PC-3 (cell line): Measurements from ENCODE around the gene LIX1L. TPM values are rescaled to one million over a fixed set of nuclear protein-coding genes. Genes with fewer than 3 reads are reported as not detected.

ENCODE experiments used
- ATAC-seq: fragments of 200-7000 bp; cut with Tn5 transposase; 2 replicates; pipeline ENCODE4 v1.9.1; 2020; ENCODE audit warnings: mild to moderate bottlenecking, moderate library complexity
- BruUV-seq: library from RNA; stranded (reverse); fragments of 400-500 nt; replicated peaks from 2 replicates; lab custom pipeline; 2021; lab: Mats Ljungman, UMichigan
- CTCF ChIA-PET: fragments of 300-600 bp; sonication (Branson Sonifier 250); formaldehyde crosslinking; loops from one replicate; lab custom pipeline; 2022; ENCODE audit warnings: antibody characterized with exemption; lab: Charles Lee
- POLR2A ChIA-PET: fragments of 300-600 bp; sonication (Branson Sonifier 250); formaldehyde crosslinking; loops from one replicate; lab custom pipeline; 2022; ENCODE audit warnings: antibody characterized with exemption; ENCODE audit not compliant: unreplicated experiment; lab: Charles Lee
- DNase-seq: peaks from one replicate; pipeline ENCODE4 v3.0.0-alpha.2; 2015
- H2AFZ ChIP-seq: fragments of 300-600 bp; sonication (generic); 2 replicates; pipeline ENCODE4 v1.6.0; 2016; ENCODE audit warnings: antibody characterized with exemption, low read length
- H3F3A ChIP-seq: fragments of 300-600 bp; sonication (generic); one replicate; pipeline ENCODE4 v1.6.0; 2017; ENCODE audit warnings: antibody characterized with exemption, low read length, control low read depth, mild to moderate bottlenecking; ENCODE audit not compliant: unreplicated experiment
- H3K27ac ChIP-seq: fragments of 300-600 bp; sonication (generic); 2 replicates; pipeline ENCODE4 v1.5.1; 2016; ENCODE audit warnings: mild to moderate bottlenecking, low read length
- H3K27me3 ChIP-seq: fragments of 300-600 bp; sonication (generic); 2 replicates; pipeline ENCODE4 v1.6.1; 2016; ENCODE audit warnings: low read length, mixed read lengths
- H3K36me3 ChIP-seq: fragments of 300-600 bp; sonication (generic); 2 replicates; pipeline ENCODE4 v1.6.1; 2016; ENCODE audit warnings: low read depth, mixed run types, low read length, mixed read lengths
- H3K4me1 ChIP-seq: fragments of 300-600 bp; sonication (generic); 2 replicates; pipeline ENCODE4 v1.5.1; 2016; ENCODE audit warnings: low read length; ENCODE audit not compliant: insufficient read depth
- H3K4me2 ChIP-seq: fragments of 300-600 bp; sonication (generic); 2 replicates; pipeline ENCODE4 v1.6.0; 2016; ENCODE audit warnings: low read length
- H3K4me3 ChIP-seq: fragments of 300-600 bp; sonication (generic); 2 replicates; pipeline ENCODE4 v1.5.1; 2016; ENCODE audit warnings: mild to moderate bottlenecking, low read length, mixed read lengths
- H3K79me2 ChIP-seq: fragments of 300-600 bp; sonication (generic); 2 replicates; pipeline ENCODE4 v1.6.1; 2017; ENCODE audit warnings: low read length, mixed read lengths
- H3K9ac ChIP-seq: fragments of 300-600 bp; sonication (generic); 2 replicates; pipeline ENCODE4 v1.6.0; 2016; ENCODE audit warnings: mild to moderate bottlenecking, low read length
- H3K9me2 ChIP-seq: fragments of 300-600 bp; sonication (generic); replicated peaks from 2 replicates; pipeline ENCODE4 v1.6.1; 2016; ENCODE audit warnings: mixed run types, low read length, mixed read lengths
- H3K9me3 ChIP-seq: fragments of 300-600 bp; sonication (generic); 2 replicates; pipeline ENCODE4 v1.6.1; 2016; ENCODE audit warnings: low read length, mixed read lengths
- H4K20me1 ChIP-seq: fragments of 300-600 bp; sonication (generic); 2 replicates; pipeline ENCODE4 v1.6.1; 2016; ENCODE audit warnings: low read length, mixed read lengths
- EZH2 ChIP-seq: fragments of 300-600 bp; sonication (generic); IDR thresholded peaks from one replicate; pipeline ENCODE4 v1.6.1; 2017; ENCODE audit warnings: antibody characterized with exemption, mild to moderate bottlenecking, low read length; ENCODE audit not compliant: unreplicated experiment
- EZH2phosphoT487 ChIP-seq: fragments of 300-600 bp; sonication (generic); IDR thresholded peaks from 2 replicates; pipeline ENCODE4 v1.6.1; 2018; ENCODE audit warnings: mild to moderate bottlenecking, antibody characterized with exemption, low read length, borderline replicate concordance
- intact Hi-C: fragments of 100-400 bp; cut with micrococcal nuclease; formaldehyde crosslinking; loops from 2 replicates; pipeline ENCODE4 v1.9.0; 2023
- total RNA-seq: library from RNA; depleted of rRNA; stranded (reverse); fragments of >200 nt; gene quantifications from 2 replicates; pipeline ENCODE4 v1.2.3, GENCODE V29; 2014
- TF ChIP-seq, protein P1 (sequence below): fragments of 300-600 bp; sonication (generic); conservative IDR thresholded peaks from 2 replicates; pipeline ENCODE4 v1.5.1; 2017; ENCODE audit warnings: antibody characterized with exemption, low read depth, mild to moderate bottlenecking, low read length

LIX1L gene
- total RNA-seq, 1 experiment from 2014 or later = 12.5 TPM

DNA sequence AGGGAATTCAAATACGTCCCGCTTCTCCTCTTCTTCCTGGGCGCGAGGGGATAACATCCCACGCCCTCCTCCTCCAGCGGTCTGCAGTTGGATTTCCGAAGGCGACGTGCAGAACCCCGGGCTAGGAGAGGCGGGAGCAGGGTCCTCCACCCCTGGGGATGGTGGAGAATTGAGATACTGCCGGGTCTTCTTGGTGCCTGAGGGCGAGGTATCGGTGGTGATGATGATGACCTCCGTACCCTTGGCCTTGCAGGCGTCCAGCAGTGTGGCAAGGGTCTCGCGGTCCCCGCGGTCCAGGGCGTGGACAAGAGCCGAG, 3.2 kb upstream of the LIX1L start:
- no peak for DNase-seq
- peaks cover 11% of the 10 kb centered on the region for H3K79me2 ChIP-seq
- TF ChIP-seq, protein P1, sequence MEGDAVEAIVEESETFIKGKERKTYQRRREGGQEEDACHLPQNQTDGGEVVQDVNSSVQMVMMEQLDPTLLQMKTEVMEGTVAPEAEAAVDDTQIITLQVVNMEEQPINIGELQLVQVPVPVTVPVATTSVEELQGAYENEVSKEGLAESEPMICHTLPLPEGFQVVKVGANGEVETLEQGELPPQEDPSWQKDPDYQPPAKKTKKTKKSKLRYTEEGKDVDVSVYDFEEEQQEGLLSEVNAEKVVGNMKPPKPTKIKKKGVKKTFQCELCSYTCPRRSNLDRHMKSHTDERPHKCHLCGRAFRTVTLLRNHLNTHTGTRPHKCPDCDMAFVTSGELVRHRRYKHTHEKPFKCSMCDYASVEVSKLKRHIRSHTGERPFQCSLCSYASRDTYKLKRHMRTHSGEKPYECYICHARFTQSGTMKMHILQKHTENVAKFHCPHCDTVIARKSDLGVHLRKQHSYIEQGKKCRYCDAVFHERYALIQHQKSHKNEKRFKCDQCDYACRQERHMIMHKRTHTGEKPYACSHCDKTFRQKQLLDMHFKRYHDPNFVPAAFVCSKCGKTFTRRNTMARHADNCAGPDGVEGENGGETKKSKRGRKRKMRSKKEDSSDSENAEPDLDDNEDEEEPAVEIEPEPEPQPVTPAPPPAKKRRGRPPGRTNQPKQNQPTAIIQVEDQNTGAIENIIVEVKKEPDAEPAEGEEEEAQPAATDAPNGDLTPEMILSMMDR = no peak
- TF ChIP-seq EZH2 = no peak
- TF ChIP-seq EZH2phosphoT487 = no peak
- H3K36me3 ChIP-seq = no peaks in the 10 kb centered on the region
- no peaks in the 10 kb centered on the region for H3K27me3 ChIP-seq
- no peaks in the 10 kb centered on the region for H3K9me2 ChIP-seq
- peak overlapping the region; percentile 91 for H3K4me2 ChIP-seq
- no peak overlapping the region for H3K27ac ChIP-seq
- peak overlapping the region; percentile 83 for H2AFZ ChIP-seq
- intact Hi-C loops = no loop called here
- POLR2A ChIA-PET = no interaction called here
- H3K9ac ChIP-seq = no peak overlapping the region
- H3F3A ChIP-seq = no peaks in the 10 kb centered on the region
- H3K4me3 ChIP-seq = peak overlapping the region; percentile 76
- BruUV-seq = no TSS peak
- ATAC-seq = no peak
- H3K9me3 ChIP-seq = no peaks in the 10 kb centered on the region
- peaks cover 52% of the 10 kb centered on the region for H3K4me1 ChIP-seq
- no peaks in the 10 kb centered on the region for H4K20me1 ChIP-seq
- CTCF ChIA-PET = no interaction called here

DNA sequence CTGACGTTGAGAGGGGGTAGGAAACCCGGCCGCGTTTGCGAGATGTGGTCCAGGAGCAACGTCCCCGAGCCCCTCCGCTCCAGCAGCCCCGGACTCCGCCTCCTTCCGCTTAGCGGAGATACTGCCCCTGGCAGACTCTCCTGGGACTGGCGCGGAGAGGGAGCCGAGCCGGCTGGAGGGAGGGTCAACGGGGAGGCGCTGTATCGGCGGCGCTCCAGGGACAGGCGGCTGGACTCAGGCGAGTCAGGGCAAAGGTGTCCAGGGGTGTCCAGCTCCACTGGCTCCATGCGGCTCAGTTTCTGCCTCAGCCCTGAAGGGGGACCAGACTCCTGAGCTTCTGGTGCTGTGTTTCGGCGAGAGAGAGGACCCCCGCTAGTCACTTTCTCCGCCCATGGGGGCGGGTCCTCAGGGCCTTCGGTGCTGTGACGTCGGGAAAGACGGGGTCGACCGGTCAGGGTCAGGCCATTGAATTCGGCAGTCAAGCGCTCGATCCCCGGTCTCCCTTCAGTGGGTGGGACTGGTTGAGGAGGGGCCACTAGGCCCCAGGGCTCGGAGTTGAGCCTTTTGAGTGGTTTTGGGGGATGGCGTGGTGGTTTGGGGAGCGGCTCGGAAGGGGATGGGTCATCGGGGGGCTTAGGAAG, 2.8 kb upstream of the LIX1L start:
- BruUV-seq = no TSS peak
- Histone ChIP-seq H3K4me3 (peak overlapping the region; percentile 76), H3K9me2 (no peaks in the 10 kb centered on the region), H3K9me3 (no peaks in the 10 kb centered on the region), H3K4me1 (peaks cover 57% of the 10 kb centered on the region), H3K4me2 (peak overlapping the region; percentile 91), H3K79me2 (peaks cover 16% of the 10 kb centered on the region), H3K36me3 (no peaks in the 10 kb centered on the region), H3F3A (no peaks in the 10 kb centered on the region), H3K27me3 (no peaks in the 10 kb centered on the region), H3K9ac (no peak overlapping the region), H2AFZ (peak overlapping the region; percentile 83), H3K27ac (no peak overlapping the region), H4K20me1 (no peaks in the 10 kb centered on the region)
- CTCF ChIA-PET = no interaction called here
- TF ChIP-seq EZH2phosphoT487 (no peak), EZH2 (no peak)
- TF ChIP-seq, protein P1 = peak; percentile 20; the same call in 1 of the 2 replicates
- POLR2A ChIA-PET = no interaction called here
- ATAC-seq = no peak
- intact Hi-C loops = no loop called here
- DNase-seq = peak; percentile 46

DNA sequence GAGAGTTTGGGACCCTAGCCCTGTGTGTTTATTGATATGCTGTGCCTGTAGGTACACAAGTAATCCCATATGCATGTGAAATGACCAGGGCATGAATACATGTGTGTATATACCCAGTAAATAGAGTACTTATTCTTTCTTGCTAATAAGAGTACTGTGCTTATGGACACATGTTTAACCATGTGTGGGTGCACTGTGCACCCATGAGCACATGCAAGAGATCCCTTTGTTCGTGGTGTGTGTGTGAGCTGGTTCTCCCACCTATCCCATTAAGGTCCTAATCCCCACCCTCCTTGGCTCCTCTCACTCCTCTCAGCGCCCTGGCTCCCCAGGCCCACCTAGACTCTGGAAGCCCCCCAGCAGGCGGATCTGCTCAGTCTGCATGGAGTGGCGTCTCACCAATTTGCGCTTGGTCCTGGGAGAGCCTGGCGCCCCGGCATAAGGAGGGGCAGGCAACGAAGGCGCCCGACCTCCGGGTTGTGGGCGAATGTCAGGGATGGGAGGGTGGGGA, 2.2 kb upstream of the LIX1L start:
- peaks cover 60% of the 10 kb centered on the region for H3K4me1 ChIP-seq

More for the DNA sequence above, 2.2 kb upstream of the LIX1L start:
- ATAC-seq (no peak), DNase-seq (no peak)
- Histone ChIP-seq H2AFZ (no peak overlapping the region), H3K4me2 (peak overlapping the region; percentile 91; the same call in 1 of the 2 replicates), H3K4me3 (peak overlapping the region; percentile 76; the same call in 1 of the 2 replicates), H3K9me3 (no peaks in the 10 kb centered on the region), H3K27me3 (no peaks in the 10 kb centered on the region), H3K27ac (no peak overlapping the region), H3F3A (no peaks in the 10 kb centered on the region), H4K20me1 (no peaks in the 10 kb centered on the region), H3K79me2 (peaks cover 20% of the 10 kb centered on the region), H3K36me3 (no peaks in the 10 kb centered on the region), H3K9ac (no peak overlapping the region), H3K9me2 (no peaks in the 10 kb centered on the region)
- intact Hi-C loops = loop anchor here (2.0 to 5.0 kb wide), 2 partner anchors 15 to 43 kb away; partner anchors contain the start of gene PEX11B
- ChIA-PET CTCF (no interaction called here), POLR2A (no interaction called here)
- BruUV-seq = no TSS peak
- TF ChIP-seq, protein P1 = no peak
- TF ChIP-seq EZH2 = no peak
